NCI-H524 (cell line): ENCODE results near the gene C17orf75.
A peak's percentile ranks its signal among the peaks of the same experiment; 100 is the strongest.
"Not testable (repeated sequence)": the region's sequence is repeated elsewhere in the genome, so short reads cannot be mapped to it uniquely, and the experiment has no call there.

ENCODE experiments used
- DNase-seq, 2 experiments: peaks; one replicate each; lab custom pipeline; 2025; lab: John Stamatoyannopoulos, UW

C17orf75 gene

GRCh38 chr17:32341857-32342602 lies at the start of gene C17orf75:
Gene C17orf75, minus strand, starts transcription at chr17:32342173. Its CDS starts 34 bp downstream, at chr17:32342139.
- peak; percentile 70 to 81 for DNase-seq

- no peak for DNase-seq
These were observed 46.9 kb upstream of the C17orf75 start for GRCh38 chr17:32388613-32389459.

- not testable (repeated sequence) for DNase-seq
These were observed 46.2 kb upstream of the C17orf75 start for GRCh38 chr17:32388128-32388527.

- DNase-seq = no peak
These were observed 44.9 kb upstream of the C17orf75 start for GRCh38 chr17:32386844-32387243.

GRCh38 chr17:32385971-32386370 lies 44.0 kb upstream of the C17orf75 start:
- no peak for DNase-seq

- DNase-seq = peak; percentile 26 to 75
These were observed 43.1 kb upstream of the C17orf75 start for GRCh38 chr17:32385121-32385520.

- DNase-seq = peak in 1 of 2 experiments; percentile 15
These were observed 42.0 kb upstream of the C17orf75 start for GRCh38 chr17:32383926-32384434.

- no peak for DNase-seq
These were observed 40.7 kb upstream of the C17orf75 start for GRCh38 chr17:32382526-32383223.

- DNase-seq = no peak
These were observed 28.5 kb upstream of the C17orf75 start for GRCh38 chr17:32370426-32370825.

GRCh38 chr17:32361270-32361669 lies 19.3 kb upstream of the C17orf75 start:
- no peak for DNase-seq

GRCh38 chr17:32357615-32358014 lies 15.6 kb upstream of the C17orf75 start:
- DNase-seq = no peak

GRCh38 chr17:32356750-32357149 lies 14.8 kb upstream of the C17orf75 start:
- no peak for DNase-seq

- no peak for DNase-seq
These were observed 14.4 kb upstream of the C17orf75 start for GRCh38 chr17:32356378-32356743.

GRCh38 chr17:32355649-32356377 lies 13.8 kb upstream of the C17orf75 start:
- no peak for DNase-seq

GRCh38 chr17:32352734-32353133 lies 10.8 kb upstream of the C17orf75 start:
- not testable (repeated sequence) for DNase-seq

- peak in 1 of 2 experiments; percentile 65 for DNase-seq
These were observed 8.9 kb upstream of the C17orf75 start for GRCh38 chr17:32350666-32351418.

- peak; percentile 98 to 99 for DNase-seq
These were observed 8.1 kb upstream of the C17orf75 start, which contains the start of gene ZNF207 for GRCh38 chr17:32349854-32350665. Gene ZNF207, plus strand, starts transcription at chr17:32350157. Its CDS starts 129 bp downstream, at chr17:32350286.

GRCh38 chr17:32349503-32349853 lies 7.5 kb upstream of the C17orf75 start:
- peak in 1 of 2 experiments; percentile 33 for DNase-seq

- DNase-seq = no peak
These were observed 6.5 kb upstream of the C17orf75 start for GRCh38 chr17:32348483-32348800.
